HG02943 (cell line): ENCODE measurements around the gene GPX7.

Experiments
- ATAC-seq: cut with Tn5 transposase; IDR thresholded peaks from one replicate; pipeline ENCODE4 v1.9.1; 2021; ENCODE audit warnings: mild to moderate bottlenecking, low read depth, moderate library complexity; ENCODE audit not compliant: unreplicated experiment

Gene GPX7

DNA sequence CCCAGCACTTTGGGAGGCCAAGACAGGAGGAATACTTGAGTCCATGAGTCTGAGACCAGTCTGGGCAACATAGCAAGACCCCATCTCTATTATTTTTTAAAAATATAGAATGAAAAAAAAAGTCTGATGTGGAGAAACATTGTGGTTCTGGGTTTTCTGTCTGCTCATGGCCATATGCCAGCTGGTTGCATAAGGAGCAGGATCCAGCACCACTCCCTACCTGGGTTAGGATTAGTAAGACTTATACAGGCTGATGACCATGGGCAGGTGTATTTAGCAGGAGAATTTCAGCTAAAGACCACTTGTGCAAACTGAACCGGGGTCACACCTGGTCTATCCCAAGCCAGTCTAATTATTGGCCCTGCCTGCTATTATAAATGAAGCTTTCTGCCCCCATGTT, 16.7 kb upstream of the GPX7 start:
- ATAC-seq = no peak

DNA sequence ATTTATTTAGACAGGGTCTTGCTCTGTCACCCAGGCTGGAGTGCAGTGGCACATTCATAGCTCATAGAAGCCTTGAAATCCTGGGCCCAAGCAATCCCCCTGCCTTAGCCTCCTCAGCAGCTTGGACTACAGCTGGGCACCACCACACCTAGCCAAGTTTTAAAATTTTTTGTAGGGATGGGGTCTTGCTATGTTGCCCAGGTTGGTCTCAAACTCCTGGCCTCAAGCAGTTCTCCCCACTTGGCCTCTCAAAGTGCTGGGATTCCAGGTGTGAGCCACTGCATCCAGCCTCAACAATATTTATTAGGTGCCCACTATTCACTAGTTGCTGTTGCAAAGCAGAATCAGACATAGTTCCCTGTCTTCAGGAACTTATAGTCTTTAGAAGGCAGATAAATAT, 14.1 kb upstream of the GPX7 start:
- ATAC-seq = no peak

- ATAC-seq = no peak
Observed at GRCh38 chr1:52588535-52588934, 13.6 kb upstream of the GPX7 start.

DNA sequence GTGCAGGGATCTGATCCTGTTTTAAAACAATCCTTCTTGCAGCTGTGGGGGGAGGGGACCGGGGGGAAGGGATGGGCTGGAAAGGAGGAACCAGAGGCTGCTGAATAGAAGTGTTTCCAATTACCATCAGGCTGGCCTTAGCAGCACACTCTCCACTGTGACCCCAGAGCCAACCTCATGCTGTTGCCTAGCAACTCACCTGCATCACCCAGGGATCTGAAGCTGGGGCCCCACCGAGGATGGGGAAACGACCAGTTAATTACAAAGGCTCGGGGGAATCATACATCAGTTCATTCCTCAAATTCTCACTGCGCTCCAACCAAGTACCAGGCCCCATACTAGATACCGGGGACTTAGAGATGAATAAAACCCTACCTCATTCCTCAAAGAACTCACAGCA, 11.9 kb upstream of the GPX7 start:
- ATAC-seq = no peak

- no peak for ATAC-seq
Observed at GRCh38 chr1:52592637-52593323, 9.4 kb upstream of the GPX7 start.

GRCh38 chr1:52593495-52593894, 8.7 kb upstream of the GPX7 start:
- ATAC-seq = no peak

- no peak for ATAC-seq
Observed at GRCh38 chr1:52595061-52595460, 7.1 kb upstream of the GPX7 start.

- ATAC-seq = no peak
Observed at GRCh38 chr1:52597912-52598311, 4.3 kb upstream of the GPX7 start.

DNA sequence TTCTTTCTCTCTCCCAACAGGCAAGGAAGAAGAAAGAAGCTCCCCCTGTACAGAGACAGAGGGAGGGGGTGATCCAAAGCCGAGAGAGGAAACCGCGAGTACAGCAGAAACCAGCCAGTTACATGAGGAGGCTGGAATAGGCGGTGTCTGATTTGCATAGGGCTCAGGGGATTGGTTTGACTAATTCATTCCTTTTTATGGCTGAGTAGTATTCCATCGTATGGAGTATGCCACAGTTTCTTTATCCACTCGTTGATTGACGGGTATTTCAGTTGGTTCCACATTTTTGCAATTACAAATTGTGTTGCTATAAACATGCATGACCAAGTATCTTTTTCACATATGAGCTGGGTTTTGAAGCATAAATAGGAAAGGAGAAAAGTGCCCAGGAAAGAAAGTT, 3.4 kb upstream of the GPX7 start:
- ATAC-seq = no peak

DNA sequence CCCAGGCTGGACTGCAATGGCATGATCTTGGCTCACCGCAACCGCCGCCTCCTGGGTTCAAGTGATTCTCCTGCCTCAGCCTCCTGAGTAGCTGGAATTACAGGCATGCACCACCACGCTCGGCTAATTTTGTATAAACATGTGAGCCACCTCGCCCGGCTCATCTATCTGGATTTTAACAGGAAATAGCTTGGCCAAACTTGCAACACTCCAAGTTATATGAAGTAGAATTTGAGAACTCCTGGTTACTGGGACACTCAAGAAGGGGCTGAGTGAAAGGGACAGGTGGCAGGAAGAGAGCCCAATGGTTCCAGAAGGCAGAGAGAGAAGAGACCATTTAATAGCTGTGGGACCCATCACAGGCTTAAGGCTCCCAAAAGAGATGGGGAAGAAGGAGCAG, 2.9 kb upstream of the GPX7 start:
- no peak for ATAC-seq

DNA sequence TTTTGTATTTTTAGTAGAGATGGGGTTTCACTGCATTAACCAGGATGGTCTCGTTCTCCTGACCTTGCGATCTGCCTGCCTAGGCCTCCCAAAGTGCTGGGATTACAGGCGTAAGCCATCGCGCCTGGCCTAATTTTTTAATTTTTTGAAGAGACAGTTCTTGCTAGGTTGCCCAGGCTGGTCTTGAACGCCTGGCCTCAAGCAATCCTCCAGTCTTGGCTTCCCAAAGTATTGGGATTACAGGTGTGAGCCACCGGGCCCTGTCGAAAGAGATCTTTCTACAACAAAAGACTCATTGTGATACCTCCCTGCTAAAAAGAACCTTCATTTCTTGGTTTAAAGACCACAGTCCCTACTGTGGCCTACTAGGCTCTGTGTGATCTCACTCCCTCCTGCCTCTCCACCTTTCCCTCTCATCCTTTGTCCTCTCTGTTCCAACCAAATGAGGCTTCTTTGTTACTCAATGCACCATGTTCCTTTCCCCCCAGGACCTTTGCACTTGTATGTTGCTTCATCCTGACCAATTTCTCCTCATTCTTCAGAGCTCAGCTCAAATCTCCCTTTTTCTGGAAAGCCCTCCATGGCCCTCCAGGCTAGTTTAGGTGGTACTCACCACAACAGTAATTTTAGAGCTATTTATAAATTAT, 1.5 kb upstream of the GPX7 start:
- ATAC-seq = no peak

DNA sequence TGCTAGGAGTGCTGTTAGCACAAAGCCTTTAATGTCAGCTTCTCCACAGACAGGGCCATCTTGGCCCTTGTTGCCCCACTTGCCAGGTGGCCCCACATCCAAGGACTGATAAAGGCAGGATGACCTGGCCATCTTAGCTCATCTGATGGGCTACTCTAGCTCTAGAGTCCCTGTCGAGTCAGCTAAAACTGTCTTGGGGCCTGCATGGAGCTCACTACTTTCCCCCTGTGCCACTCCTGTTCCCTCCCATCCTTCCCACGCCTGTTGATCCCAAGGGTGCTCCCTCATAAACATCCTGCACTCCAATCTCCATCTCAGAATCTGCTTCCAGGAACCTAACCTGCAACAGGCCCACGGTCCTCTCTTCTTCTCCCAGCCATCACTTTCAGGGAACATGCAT, 652 bp upstream of the GPX7 start:
- no peak for ATAC-seq

GRCh38 chr1:52602856-52603600, 857 bp downstream of the GPX7 start:
- no peak for ATAC-seq

- no peak for ATAC-seq
Observed at GRCh38 chr1:52603630-52604029, 1.5 kb downstream of the GPX7 start.

GRCh38 chr1:52604063-52604770, 2.0 kb downstream of the GPX7 start:
- no peak for ATAC-seq

- ATAC-seq = no peak
Observed at GRCh38 chr1:52613636-52614373, 11.6 kb downstream of the GPX7 start.

- ATAC-seq = no peak
Observed at GRCh38 chr1:52614671-52615070, 12.5 kb downstream of the GPX7 start.

GRCh38 chr1:52615489-52616042, 13.4 kb downstream of the GPX7 start:
- ATAC-seq = no peak

GRCh38 chr1:52621950-52622349, 19.8 kb downstream of the GPX7 start:
- ATAC-seq = no peak

DNA sequence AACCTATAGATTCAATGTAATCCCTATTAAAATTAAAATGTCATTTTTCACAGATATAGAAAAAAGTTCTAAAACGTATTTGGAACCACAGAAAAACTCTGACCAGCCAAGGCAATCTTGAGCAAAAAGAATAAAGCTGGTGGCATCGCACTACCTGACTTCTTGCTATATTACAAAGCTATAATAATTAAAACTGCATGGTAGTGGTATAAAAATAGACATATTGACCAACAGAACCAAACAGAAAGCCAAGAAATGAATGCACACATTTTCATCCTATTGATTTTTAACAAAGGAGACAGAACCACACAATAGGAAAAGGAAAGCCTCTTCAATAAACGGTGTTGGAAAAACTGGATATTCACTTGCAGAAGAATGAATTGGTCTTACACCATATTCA, 21.6 kb downstream of the GPX7 start:
- ATAC-seq = no peak
